H1 (cell line): Measurements from ENCODE around the gene MYO3A. TPM values are rescaled to one million over a fixed set of nuclear protein-coding genes. Genes with fewer than 3 reads are reported as not detected.

Experiments used
- RAD21 ChIP-seq, 2 experiments: IDR thresholded peaks in 1 of 2; conservative IDR thresholded peaks in 1 of 2; 2 replicates each; pipeline ENCODE4 v1.6.1; 2011; ENCODE audit warnings: low read depth in 2 of 2, low read length in 2 of 2, improper control_type of control experiment in 1 of 2, inconsistent platforms in 1 of 2, mild to moderate bottlenecking in 1 of 2, moderate library complexity in 1 of 2
- TEAD4 ChIP-seq: IDR thresholded peaks from 2 replicates; pipeline ENCODE4 v1.6.1; 2012; ENCODE audit warnings: low read depth, low read length, inconsistent platforms, mixed read lengths
- polyA plus RNA-seq, 7 experiments: library from polyadenylated mRNA; depleted of rRNA in 3 of 7; stranded (reverse) in 5 of 7; unstranded in 2 of 7; fragments of >200 nt in 5 of 7; fragments of 200-250 nt in 2 of 7; gene quantifications; 1 replicate in 5 of 7; 2 replicates in 1 of 7; 4 replicates in 1 of 7; pipeline versions ENCODE4 v1.2.1 to v1.2.3, GENCODE V29; 2011 to 2013; ENCODE audit warnings: missing spikeins in 2 of 7, mixed read lengths in 2 of 7
- total RNA-seq: library from RNA; stranded (reverse); fragmentation: NEBNext Ultra II Directional; extraction: Animal tissue kit (Norgen Biotek cat#: 25700); gene quantifications from 2 replicates; pipeline ENCODE4 v1.2.1, GENCODE V29; 2021

MYO3A gene
- total and polyA plus RNA-seq, 2 of the 8 experiments (the other 6 are each of a cell fraction or from before 2014, with no cell fraction given), result 3.9 to 5.3 TPM

DNA sequence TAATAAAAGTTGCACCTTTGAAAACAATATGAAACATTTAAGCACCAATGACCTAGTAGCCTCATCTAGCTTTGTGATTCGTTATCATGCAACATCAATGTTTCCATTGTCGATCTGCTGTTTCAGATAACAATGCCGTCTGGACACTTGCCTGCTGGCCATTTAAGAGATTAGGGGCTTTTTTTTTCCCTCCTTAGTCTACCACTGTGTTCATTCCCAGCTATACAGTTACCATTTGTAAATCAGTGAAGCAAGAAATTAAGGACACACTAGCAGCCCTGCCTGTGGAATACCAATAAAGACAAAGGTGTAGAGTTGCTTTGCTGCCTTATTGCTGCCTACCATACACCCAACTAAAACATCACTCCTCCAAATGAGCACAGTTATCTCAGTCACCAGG is 37.6 kb upstream of the MYO3A start (continued):
- TF ChIP-seq TEAD4, result no peak
- TF ChIP-seq RAD21 (IDR thresholded peaks at IDR 0.05 in 1 of 2, conservative IDR thresholded peaks at IDR 0.05 in 1 of 2; ENCODE audit: low read depth in 2 of 2, low read length in 2 of 2), result no peak
- TF ChIP-seq, all 59 proteins: peak for 0
